Astrocyte (in vitro differentiated cells and primary cell): ENCODE data around the gene UQCRC2.

ENCODE experiments used
- EZH2 ChIP-seq: IDR thresholded peaks from 2 replicates; pipeline ENCODE4 v1.6.1; 2012; ENCODE audit warnings: mild to moderate bottlenecking, low read length, inconsistent platforms; ENCODE audit not compliant: insufficient read depth
- TF ChIP-seq, protein P1 (sequence below): IDR thresholded peaks from 2 replicates; pipeline ENCODE4 v1.5.1; 2011; ENCODE audit warnings: low read depth, mild to moderate bottlenecking, inconsistent platforms, low read length, moderate library complexity; ENCODE audit not compliant: insufficient read depth

- TF ChIP-seq, protein P1, sequence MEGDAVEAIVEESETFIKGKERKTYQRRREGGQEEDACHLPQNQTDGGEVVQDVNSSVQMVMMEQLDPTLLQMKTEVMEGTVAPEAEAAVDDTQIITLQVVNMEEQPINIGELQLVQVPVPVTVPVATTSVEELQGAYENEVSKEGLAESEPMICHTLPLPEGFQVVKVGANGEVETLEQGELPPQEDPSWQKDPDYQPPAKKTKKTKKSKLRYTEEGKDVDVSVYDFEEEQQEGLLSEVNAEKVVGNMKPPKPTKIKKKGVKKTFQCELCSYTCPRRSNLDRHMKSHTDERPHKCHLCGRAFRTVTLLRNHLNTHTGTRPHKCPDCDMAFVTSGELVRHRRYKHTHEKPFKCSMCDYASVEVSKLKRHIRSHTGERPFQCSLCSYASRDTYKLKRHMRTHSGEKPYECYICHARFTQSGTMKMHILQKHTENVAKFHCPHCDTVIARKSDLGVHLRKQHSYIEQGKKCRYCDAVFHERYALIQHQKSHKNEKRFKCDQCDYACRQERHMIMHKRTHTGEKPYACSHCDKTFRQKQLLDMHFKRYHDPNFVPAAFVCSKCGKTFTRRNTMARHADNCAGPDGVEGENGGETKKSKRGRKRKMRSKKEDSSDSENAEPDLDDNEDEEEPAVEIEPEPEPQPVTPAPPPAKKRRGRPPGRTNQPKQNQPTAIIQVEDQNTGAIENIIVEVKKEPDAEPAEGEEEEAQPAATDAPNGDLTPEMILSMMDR: no peak
- no peak for TF ChIP-seq EZH2
Measured at GRCh38 chr16:21943571-21943970, 9.6 kb upstream of the UQCRC2 start.
